HS-27A (cell line): ENCODE results near the gene PPP1R16B.
"Not testable (repeated sequence)": the region's sequence is repeated elsewhere in the genome, so short reads cannot be mapped to it uniquely, and the experiment has no call there.

ENCODE experiments used
- DNase-seq: peaks from one replicate; pipeline ENCODE4 v3.0.0-alpha.2; 2012; ENCODE audit warnings: low read depth, missing footprints

The PPP1R16B gene

DNA sequence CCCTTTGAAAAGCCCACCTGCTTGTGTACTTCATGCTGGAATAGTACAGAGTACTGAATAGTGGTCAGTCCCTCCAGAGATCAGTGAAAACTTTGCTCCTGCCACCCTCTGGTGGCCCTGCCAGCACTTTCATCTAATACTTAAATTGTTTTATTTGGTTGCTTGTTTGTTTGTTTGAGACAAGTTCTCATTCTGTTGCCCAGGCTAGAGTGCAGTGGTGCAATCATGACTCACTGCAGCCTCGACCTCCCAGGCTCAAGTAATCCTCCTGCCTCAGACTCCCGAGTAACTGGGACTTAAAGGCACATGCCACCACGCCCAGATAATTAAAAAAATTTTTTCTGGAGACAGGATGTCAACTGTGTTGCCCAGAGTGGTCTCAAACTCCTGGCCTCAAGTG lies 129.8 kb downstream of the PPP1R16B start:
- no peak for DNase-seq

DNA sequence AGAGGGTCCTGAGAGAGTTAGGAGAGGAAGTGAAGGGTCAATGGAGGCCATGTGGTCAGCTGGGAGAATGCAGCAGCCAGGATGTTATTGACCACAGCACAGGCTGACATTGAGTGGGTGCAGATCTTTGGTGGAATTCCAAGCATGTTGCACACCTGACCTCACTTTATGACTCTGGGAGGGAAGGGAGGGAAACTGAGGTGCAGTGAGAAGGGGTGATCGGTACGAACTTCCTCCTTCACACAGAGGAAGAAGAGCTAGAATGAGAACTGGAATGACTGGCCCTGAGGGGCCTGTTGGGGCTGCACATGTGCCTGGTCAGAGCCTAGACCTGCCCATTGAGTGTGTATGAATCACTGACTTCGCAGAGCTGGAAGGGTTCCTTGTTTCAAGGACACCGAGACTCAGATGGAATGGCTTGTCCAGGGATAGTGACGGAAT lies 130.5 kb downstream of the PPP1R16B start:
- DNase-seq, result no peak

DNA sequence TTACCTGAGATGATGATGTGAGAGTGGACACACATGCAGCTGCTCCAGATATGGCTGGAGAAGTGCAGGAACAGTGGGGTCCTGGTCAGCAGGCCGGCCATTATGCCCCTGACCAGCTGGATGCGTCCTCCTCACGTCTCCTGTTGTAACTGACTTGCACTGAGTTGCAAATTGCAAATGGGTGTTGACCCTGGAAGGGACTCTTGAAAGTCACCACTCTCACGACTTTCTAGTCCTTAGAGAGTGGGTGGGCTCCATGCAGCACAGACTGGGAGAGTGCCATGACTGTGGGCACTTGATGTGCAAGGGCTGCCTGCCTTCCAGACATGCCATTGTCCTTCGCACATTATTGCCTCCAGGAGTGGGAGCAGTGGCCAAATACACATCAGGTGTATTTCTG lies 131.5 kb downstream of the PPP1R16B start:
- DNase-seq, result no peak

DNA sequence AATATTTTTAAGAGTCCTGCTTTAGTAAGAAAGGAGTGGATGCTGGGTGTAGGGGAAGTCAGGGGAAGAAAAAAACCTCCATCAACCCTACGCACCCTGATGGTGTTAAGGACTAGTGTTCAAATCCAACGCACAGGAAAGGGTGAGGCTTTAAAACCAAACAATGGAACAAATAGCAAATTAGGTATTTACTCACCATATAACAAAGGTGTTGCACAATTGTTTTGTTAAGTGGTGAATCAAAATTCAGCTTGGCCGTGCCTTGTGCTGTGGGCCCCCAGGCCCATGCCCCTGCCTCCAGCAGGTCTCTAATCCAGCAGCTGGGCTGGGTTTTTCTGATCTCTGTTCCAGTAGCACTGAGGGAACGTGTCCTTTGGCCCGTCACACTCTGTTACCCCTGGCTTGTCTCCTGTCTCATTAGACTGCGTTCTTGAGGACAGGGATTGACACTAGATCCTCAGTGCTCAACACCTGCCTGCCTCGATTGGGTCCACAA lies 132.5 kb downstream of the PPP1R16B start:
- DNase-seq, result no peak

DNA sequence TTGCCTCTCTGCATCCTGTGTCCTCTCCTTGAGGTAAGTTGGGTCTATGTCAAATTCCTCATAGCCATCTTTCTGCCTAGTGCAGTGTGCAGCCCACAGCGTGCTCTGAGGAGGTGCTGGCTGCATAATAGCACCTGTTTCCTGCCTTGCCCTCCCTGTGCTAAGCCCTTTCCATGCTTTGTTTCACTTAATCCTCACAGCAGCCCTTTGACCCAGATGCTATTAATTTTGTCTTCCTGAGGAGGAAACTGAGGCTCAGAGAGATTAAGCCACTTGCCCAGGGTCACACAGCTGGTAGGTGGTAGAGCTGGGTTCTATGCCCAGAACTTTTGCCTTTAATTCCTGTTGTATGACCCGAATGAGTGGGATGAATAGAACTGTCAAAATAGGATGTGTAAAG lies 134.2 kb downstream of the PPP1R16B start:
- no peak for DNase-seq

DNA sequence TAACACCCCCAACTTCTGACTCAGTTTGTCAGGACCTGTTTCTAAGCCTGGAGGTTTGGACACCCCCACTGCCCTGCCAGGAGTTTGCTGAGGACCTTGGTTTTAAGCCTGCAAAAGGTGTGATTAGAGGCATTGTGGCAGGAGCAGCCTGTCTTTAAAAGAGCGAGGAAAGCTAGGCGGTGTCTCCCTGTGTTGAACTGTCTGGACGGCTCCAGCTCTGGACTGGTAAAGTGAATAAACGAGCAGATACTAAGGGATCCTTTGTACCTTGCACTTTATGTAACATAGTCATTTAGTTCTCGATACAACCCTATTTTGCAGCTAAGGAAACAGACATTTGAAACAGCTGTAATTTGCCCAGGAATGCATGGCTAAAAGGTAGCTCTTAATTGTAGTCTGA lies 135.1 kb downstream of the PPP1R16B start:
- DNase-seq, result no peak

DNA sequence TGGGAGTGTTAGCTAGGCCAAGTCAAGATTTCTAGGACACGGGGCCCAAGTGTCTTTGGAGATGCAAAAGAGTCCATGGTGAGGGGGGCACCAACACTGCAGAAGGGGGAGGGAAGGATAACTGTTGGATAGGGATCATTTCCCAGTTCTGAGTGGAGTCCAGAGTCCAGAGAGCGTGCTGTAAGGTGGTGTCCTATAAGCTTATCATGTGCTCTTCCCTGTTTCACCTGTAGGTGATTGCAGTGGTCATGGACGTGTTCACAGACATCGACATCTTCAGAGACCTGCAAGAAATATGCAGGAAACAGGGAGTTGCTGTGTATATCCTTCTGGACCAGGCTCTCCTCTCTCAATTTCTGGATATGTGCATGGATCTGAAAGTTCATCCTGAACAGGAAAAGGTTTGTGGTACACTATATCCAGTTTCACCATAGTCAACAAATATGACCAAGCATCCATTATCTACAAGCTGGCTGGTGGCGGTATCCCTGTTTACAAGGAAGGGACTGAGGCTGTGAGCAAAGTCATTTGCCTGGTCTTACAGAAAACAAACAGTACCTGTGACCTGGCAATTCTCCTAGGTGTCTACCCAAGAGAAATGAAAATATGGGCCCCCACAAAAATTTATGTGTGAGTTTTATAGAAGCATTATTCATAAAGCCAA lies 136.4 kb downstream of the PPP1R16B start:
- no peak for DNase-seq

DNA sequence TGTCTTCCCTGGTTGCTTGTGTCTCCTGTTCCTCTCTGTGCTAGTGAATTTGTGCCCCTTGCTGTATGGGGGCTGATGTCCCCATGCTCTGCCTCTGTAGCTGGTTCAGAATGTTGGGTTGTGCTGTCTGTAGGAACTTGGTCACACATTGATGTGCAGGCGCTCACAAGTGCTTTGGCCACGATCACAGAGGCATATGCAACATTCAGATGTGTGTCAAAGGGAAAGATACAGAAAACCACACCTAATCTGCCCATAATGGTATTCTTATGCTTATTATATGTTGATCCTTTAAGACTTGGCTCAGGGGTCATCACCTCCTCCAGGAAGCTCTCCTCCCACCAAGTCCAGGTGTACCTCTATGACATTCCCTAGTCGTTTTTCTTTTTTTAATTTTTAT lies 139.5 kb downstream of the PPP1R16B start:
- DNase-seq, result no peak

DNA sequence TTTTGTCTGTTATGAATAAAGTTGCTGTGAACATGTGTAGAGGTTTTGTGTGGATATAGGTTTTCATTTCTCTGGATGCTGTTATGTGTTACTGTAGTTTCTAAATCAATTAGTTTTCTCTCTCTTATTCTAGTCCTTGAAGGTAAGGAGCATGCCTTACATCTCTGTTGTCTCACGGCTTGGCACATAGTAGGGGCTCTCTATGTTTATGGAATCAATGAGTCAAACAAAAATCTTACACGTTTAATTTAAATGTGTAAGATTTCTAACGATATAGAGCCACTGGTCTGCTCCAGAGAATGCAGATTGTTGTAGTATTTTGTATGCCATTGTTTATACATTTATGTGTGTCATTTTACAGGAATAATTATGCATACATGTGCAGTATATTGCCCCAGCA lies 141.3 kb downstream of the PPP1R16B start:
- no peak for DNase-seq

DNA sequence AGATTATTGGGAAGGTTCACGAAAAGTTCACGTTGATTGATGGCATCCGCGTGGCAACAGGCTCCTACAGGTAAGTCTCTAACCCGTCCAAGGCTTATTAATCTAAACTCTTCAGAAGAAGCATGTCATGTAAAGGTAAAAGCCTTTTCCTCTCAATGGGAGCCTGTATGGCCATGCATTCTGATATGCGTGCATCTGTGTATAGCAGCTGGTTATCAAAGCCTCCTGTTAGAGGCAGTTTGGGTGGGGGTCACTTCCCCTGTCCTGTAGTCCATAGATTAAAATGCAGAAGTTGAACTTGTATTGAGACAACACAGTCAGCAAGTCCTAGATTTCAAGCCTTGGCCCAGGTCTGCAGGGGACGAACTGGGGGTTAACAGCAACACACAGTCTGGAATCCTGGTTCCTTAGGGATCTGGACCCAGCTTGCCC lies 142.4 kb downstream of the PPP1R16B start:
- no peak for DNase-seq

DNA sequence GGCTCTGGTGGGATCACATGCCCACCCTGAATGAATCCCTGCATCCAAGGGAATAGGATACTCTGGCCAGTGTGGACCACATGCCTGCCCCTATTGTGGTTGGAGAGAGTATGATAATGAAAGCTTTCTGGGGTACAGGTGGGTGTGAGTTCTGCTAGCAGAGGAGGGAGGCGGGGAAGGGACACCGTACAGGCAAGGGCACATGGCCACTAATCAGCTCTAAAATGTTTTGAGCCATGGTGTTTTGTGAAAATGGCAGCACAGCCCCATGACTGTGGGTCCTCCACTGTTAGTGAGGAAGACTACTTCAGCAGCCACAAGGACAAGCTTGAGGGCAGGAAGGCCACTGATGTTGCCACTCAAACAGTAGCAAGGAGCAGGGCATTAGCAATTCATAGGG lies 144.8 kb downstream of the PPP1R16B start:
- DNase-seq, result no peak

DNA sequence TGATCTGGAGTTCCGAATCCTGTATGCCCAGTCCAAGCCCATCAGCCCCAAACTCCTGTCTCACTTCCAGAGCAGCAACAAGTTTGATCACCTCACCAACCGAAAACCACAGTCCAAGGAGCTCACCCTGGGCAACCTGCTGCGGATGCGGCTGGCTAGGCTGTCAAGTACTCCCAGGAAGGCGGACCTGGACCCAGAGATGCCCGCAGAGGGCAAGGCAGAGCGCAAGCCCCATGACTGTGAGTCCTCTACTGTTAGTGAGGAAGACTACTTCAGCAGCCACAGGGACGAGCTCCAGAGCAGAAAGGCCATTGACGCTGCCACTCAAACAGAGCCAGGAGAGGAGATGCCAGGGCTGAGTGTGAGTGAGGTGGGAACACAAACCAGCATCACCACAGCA lies 146.1 kb downstream of the PPP1R16B start:
- DNase-seq, result no peak

DNA sequence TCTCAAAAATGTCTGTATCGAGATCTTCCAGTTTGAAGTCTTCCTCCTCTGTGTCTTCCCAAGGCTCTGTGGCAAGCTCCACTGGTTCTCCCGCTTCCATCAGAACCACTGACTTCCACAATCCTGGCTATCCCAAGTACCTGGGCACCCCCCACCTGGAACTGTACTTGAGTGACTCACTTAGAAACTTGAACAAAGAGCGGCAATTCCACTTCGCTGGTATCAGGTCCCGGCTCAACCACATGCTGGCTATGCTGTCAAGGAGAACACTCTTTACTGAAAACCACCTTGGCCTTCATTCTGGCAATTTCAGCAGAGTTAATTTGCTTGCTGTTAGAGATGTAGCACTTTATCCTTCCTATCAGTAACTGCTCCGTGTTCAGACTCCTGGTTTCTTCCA lies 146.7 kb downstream of the PPP1R16B start:
- no peak for DNase-seq

DNA sequence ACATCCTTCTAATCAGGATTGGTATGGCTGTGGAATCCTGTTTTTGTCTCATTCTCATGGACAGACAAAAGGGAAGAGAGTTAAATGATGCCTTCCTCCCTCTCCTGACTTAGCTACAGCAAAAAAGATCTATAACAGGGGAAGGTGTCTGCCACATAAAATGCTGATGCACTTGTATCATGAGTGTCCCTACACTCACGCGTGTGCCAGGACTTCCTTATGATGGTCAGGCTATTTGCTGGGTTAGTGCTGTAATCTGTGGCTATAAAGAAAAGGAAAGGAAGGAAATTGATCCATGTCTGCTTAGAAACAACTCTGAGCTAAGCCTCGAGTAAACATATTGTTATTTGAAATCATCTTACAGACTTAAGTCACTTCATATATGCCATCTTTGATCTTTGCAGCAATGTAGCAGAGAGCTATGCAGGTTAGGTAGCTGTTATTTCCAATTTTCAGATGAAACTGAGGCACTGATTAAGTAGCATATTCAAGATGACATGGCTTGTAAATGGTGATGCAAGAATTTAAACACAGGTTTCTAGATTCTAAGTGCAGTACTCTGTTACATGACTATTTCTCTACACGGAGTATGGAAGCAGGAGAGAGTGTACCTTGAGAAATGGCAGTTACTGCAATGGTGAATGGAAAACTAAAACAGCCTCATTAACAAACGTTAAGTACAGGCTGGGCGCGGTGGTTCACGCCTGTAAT lies 148.3 kb downstream of the PPP1R16B start:
- no peak for DNase-seq

DNA sequence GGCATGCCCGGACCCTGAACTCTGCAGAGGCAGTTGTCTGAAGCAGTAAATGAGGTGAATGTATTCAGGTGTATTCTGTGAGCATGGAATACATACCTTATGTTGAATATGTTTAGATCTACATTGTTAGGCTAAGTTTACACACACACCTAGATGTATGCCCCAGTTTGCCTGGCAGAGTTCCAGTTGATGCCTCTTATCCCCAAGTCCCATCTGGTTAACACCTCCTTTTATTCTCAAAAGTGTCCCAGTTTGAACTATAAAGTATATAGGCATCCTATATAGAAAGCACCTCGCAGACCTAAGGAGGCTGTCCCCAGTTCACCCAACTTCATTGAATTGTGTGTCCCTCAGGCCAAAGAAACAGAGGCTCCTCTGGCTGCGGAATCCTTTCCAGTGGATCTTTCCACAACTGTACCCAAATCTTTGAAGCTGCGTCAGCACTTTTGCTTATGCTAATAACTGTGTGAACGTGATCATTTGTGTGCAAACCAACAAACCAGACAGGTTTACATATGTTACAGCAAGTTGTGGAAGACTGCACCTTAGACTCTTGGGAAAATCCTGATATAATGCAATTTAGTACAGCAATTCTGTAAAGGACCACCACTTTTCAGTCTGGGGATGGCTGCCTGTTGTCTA lies 151.9 kb downstream of the PPP1R16B start:
- DNase-seq, result no peak

DNA sequence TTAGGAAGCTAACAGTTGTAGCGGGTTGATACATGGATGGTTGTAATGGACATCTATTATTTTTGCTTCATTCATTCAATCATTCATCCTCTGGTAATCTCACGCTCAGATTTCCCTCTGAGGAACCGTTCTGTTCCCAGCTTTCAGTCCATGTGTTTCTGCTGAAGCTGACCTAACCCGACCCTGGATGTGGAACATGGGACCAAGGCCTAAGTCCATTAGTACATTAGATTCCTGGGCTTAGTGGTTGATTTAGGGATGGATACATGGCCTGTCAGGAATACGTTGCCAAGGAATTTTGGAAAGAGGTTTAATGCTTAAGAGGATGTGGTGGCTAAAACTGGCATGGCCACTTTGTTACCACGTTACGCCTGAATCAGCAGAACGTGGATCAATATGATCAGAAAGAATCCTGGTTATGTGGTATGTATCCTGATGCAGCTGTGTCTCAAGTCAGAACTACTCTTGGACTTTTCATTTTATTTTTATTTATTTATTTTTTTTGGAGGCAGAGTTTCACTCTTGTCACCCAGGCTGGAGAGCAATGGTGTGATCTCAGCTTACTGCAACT lies 152.5 kb downstream of the PPP1R16B start:
- DNase-seq, result no peak

DNA sequence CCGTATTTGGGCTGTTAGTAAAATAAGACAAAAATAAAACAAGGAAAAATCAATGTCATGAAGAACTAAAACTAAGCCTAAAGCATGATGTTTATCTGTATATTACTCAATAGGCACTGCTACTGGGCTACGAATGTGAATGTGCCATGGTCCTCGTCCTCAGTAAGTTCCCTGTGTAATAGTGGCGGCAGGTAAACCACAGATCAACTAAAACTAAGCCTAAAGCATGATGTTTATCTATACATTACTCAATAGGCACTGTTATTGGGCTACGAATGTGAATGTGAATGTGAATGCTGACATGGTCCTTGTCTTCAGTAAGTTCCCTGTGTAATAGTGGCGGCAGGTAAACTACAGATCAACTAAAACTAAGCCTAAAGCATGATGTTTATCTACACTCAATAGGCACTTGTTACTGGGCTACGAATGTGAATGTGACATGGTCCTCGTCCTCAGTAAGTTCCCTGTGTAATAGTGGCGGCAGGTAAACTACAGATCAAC lies 154.7 kb downstream of the PPP1R16B start:
- DNase-seq, result not testable (repeated sequence)

DNA sequence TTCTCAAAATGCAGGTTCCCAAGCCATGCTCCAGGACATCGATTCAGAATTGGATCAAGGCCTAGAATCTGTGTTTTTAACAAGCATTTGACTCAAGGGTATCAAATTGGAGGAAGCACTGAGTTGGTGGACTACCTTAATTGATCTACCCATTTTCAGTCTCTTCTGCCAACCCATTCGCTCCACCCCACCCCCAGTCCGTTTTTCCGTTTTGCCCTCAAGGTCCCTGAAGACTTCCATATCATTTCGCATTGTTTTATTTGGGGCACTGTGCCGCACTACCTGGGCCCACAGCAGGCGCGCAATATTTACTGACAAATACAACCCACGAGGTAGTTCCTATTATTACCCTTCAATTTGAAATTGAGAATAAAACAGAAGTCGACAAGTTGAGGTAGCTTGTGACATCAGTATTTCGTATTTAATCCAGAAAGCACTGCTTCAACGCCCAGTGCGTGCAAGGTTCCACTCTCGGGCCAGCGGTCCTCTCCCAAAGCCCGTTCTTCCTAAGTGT lies 156.1 kb downstream of the PPP1R16B start:
- no peak for DNase-seq

DNA sequence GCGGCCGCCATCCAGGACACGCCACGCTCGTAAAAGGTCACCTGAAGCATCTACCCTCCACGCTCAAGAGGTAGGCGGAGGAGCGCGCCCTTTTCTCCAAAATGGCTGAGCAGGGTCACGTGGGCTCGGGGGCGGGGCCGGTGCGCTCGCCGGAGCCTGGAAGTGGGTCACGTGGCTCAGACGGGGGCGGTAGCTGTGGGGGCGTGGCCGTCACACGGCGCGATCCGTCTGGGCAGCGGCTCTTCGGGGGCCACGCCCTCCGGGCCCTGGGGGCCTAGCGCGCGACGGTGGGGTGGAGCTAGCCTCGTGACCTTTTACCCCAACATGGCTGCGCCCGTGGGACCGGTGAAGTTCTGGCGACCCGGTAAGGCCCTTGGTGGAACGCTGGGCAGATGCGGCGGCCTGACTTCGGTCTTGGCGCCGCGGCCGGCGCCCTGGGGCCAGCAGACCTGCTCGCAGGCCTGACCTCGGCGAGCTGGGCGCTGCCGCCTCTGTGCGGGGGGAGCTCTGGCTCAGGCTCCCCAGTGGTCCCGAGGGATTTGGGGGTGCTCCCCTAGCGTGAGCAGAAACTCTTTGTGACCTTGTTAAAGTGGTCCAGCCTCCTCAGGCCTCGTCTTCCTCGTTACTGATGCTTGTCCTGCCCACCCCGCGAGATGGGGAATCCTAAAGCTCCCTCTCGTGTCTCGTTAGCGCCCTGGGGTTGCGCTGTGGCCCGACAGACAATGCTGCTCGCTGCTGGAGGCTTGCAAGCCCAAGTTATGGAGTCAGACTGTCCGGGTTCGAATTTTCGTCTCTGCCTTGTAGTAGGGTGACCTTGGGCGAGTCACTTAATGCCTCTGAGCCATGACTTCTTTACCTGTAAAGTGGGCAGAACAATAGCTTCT lies 156.8 kb downstream of the PPP1R16B start, which contains the start of gene DHX35:
Gene DHX35, plus strand, starts transcription at position 301 of the 884 bp plus-strand sequence. Its CDS starts 24 bp downstream, at position 325.
- DNase-seq, result peak; percentile 87

DNA sequence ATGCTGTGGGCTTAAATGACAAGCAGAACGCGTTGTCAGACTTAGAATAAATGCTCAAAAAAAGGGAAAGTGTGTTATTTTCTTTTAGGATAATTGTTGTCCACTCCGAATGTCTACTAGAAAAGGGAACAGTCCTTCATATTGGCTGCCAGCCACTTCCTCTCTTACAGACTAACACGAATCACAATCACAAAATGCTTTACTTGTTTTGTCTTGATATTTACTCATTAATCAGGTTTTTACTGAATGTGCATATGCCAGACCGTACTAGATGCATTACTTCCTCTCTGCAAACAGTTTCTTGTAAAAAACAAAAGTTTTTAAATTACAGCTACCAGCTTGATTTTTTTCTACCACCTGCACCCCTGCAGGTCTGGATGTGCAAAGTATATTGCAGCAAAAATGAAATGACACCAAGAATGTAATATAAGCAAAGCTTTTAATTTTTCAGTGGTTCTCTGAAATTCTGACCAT lies 157.5 kb downstream of the PPP1R16B start:
- DNase-seq, result no peak

DNA sequence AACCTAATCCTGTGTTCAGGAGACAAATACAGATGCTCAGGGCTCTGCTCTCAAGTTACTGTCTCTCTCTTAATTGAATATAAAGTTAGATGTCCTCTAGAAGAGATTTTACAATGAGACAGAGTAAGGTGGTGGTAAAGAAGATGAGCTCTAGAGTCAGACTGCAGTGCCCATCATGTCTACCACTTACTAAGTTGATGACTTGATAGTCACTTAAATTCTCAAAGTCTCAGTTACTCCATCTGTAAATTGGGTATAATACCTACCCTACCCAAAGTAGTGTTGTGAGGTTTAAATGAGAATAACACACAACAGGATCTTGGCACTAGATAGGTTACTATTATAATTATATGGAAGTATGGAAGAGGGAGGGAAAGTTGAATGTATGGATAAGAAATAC lies 158.2 kb downstream of the PPP1R16B start:
- DNase-seq, result no peak
